Hematopoietic multipotent progenitor cell treated with erythropoietin and hydrocortisone succinate and interleukin-3 and kit ligand, for 15 days (in vitro differentiated cells): ENCODE measurements around the gene TBC1D22A.

Experiments
- DNase-seq: peaks from one replicate; pipeline ENCODE4 v3.0.0-alpha.2; 2015; ENCODE audit warnings: low spot score

TBC1D22A gene

GRCh38 chr22:47032956-47033647 is 270.7 kb downstream of the TBC1D22A start:
- no peak for DNase-seq

- DNase-seq: no peak
These were observed 271.2 kb downstream of the TBC1D22A start for GRCh38 chr22:47033648-47034000.

GRCh38 chr22:47034076-47034808 is 271.8 kb downstream of the TBC1D22A start:
- no peak for DNase-seq

GRCh38 chr22:47034905-47035419 is 272.5 kb downstream of the TBC1D22A start:
- DNase-seq: no peak

- no peak for DNase-seq
These were observed 273.0 kb downstream of the TBC1D22A start for GRCh38 chr22:47035425-47035881.

- no peak for DNase-seq
These were observed 273.9 kb downstream of the TBC1D22A start for GRCh38 chr22:47036352-47036751.

GRCh38 chr22:47036936-47037485 is 274.6 kb downstream of the TBC1D22A start:
- no peak for DNase-seq

- no peak for DNase-seq
These were observed 275.9 kb downstream of the TBC1D22A start for GRCh38 chr22:47038206-47038835.

GRCh38 chr22:47039356-47039755 is 276.9 kb downstream of the TBC1D22A start:
- DNase-seq: no peak

- DNase-seq: no peak
These were observed 278.2 kb downstream of the TBC1D22A start for GRCh38 chr22:47040486-47041270.

GRCh38 chr22:47041271-47042115 is 279.0 kb downstream of the TBC1D22A start:
- no peak for DNase-seq

GRCh38 chr22:47042116-47042825 is 279.8 kb downstream of the TBC1D22A start:
- DNase-seq: no peak

GRCh38 chr22:47042861-47043496 is 280.5 kb downstream of the TBC1D22A start:
- no peak for DNase-seq

- no peak for DNase-seq
These were observed 281.6 kb downstream of the TBC1D22A start for GRCh38 chr22:47043835-47044721.

- DNase-seq: no peak
These were observed 282.5 kb downstream of the TBC1D22A start for GRCh38 chr22:47044722-47045535.

GRCh38 chr22:47045691-47046410 is 283.4 kb downstream of the TBC1D22A start:
- DNase-seq: no peak
